ENCODE measurements around the gene NUDT8.
"Not testable (repeated sequence)": the region's sequence is repeated elsewhere in the genome, so short reads cannot be mapped to it uniquely, and the experiment has no call there.

NUDT8 gene

GRCh38 chr11:67659651-67660165 is 30.0 kb upstream of the NUDT8 start:
- DNase-seq (ENCODE audit: low spot score); H3K36me3 ChIP-seq (ENCODE audit: low read depth); H3K27ac ChIP-seq (ENCODE audit: poor library complexity, severe bottlenecking); H3K27me3 ChIP-seq (ENCODE audit: insufficient read depth, poor library complexity, severe bottlenecking); H3K4me1 ChIP-seq (ENCODE audit: insufficient read depth, poor library complexity, severe bottlenecking); H3K4me3 ChIP-seq (ENCODE audit: severe bottlenecking); ATAC-seq (ENCODE audit: low read depth): not testable (repeated sequence)
- H3K9me3 ChIP-seq (ENCODE audit: severe bottlenecking): peaks cover 14% of the 10 kb centered on the region
- TF ChIP-seq CTCF (IDR thresholded peaks at IDR 0.05; ENCODE audit: poor library complexity, severe bottlenecking): peak; percentile 62

- no peaks in the 10 kb centered on the region for H3K4me1 ChIP-seq (ENCODE audit: insufficient read depth, poor library complexity, severe bottlenecking)
- no peak overlapping the region for H3K4me3 ChIP-seq (ENCODE audit: severe bottlenecking)
- TF ChIP-seq CTCF (IDR thresholded peaks at IDR 0.05; ENCODE audit: poor library complexity, severe bottlenecking): no peak
- H3K36me3 ChIP-seq (ENCODE audit: low read depth): no peaks in the 10 kb centered on the region
- no peak overlapping the region for H3K27ac ChIP-seq (ENCODE audit: poor library complexity, severe bottlenecking)
- ATAC-seq (ENCODE audit: low read depth) (no peak), DNase-seq (ENCODE audit: low spot score) (no peak)
- H3K9me3 ChIP-seq (ENCODE audit: severe bottlenecking): peaks cover 14% of the 10 kb centered on the region
- H3K27me3 ChIP-seq (ENCODE audit: insufficient read depth, poor library complexity, severe bottlenecking): no peaks in the 10 kb centered on the region
These were observed 27.6 kb upstream of the NUDT8 start for GRCh38 chr11:67657300-67657699.

- Histone ChIP-seq H3K27ac (ENCODE audit: poor library complexity, severe bottlenecking) (no peak overlapping the region), H3K27me3 (ENCODE audit: insufficient read depth, poor library complexity, severe bottlenecking) (no peaks in the 10 kb centered on the region), H3K9me3 (ENCODE audit: severe bottlenecking) (peaks cover 14% of the 10 kb centered on the region), H3K4me3 (ENCODE audit: severe bottlenecking) (no peak overlapping the region), H3K4me1 (ENCODE audit: insufficient read depth, poor library complexity, severe bottlenecking) (no peaks in the 10 kb centered on the region), H3K36me3 (ENCODE audit: low read depth) (no peaks in the 10 kb centered on the region)
- DNase-seq (ENCODE audit: low spot score) (no peak), ATAC-seq (ENCODE audit: low read depth) (no peak)
- no peak for TF ChIP-seq CTCF (IDR thresholded peaks at IDR 0.05; ENCODE audit: poor library complexity, severe bottlenecking)
These were observed 26.7 kb upstream of the NUDT8 start for GRCh38 chr11:67656278-67656922.

- no peaks in the 10 kb centered on the region for H3K27me3 ChIP-seq (ENCODE audit: insufficient read depth, poor library complexity, severe bottlenecking)
- ATAC-seq (ENCODE audit: low read depth): no peak
- H3K9me3 ChIP-seq (ENCODE audit: severe bottlenecking): peaks cover 14% of the 10 kb centered on the region
- DNase-seq (ENCODE audit: low spot score): no peak
- no peaks in the 10 kb centered on the region for H3K4me1 ChIP-seq (ENCODE audit: insufficient read depth, poor library complexity, severe bottlenecking)
- H3K27ac ChIP-seq (ENCODE audit: poor library complexity, severe bottlenecking): no peak overlapping the region
- no peak overlapping the region for H3K4me3 ChIP-seq (ENCODE audit: severe bottlenecking)
- TF ChIP-seq CTCF (IDR thresholded peaks at IDR 0.05; ENCODE audit: poor library complexity, severe bottlenecking): no peak
- no peaks in the 10 kb centered on the region for H3K36me3 ChIP-seq (ENCODE audit: low read depth)
These were observed 24.5 kb upstream of the NUDT8 start for GRCh38 chr11:67654225-67654624.
